ENCODE results near the gene P4HA2. TPM values are rescaled to one million over a fixed set of nuclear protein-coding genes. Genes with fewer than 3 reads are reported as not detected.

The P4HA2 gene
- total and polyA plus RNA-seq, 9 of the 15 experiments (the other 6 are each of a cell fraction or from before 2014, with no cell fraction given) = 9.6 to 50.0 (median 12.7) TPM

DNA sequence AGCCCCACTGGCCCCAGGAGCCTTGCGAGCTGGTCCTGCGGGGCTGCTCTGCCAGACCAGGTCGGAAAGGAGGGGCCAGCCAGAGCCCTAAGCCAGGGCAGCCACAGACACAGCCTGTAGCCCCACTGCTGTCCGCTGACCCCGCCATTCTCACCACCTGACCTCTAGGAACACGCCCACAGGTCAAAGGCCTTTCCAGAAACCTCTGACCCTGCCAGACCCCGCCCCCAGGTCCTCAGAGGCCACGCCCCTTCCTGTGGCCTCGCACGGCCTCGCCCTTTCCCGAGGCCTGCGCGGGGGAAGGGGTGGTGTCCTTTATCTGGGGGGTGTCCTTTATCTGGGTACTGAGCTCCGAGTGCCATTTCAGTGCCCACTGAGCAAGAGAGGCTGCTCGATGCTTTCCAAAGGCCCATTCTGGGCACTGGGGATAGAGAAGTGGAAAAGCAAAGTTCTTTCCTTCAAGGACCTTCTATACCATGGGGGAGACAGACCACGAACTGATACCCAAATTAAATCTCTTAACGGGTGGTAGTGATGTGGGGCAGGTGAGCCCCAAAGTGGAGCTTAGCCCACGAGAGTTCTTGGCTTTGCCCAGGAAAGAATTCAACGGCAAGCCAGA is 46.5 kb downstream of the P4HA2 start (continued):
- TF ChIP-seq KLF13 (tag; IDR thresholded peaks at IDR 0.05; ENCODE audit: borderline replicate concordance, low read depth) = peak; percentile 75; the same call in 1 of the 2 replicates
- TF ChIP-seq, protein P1, sequence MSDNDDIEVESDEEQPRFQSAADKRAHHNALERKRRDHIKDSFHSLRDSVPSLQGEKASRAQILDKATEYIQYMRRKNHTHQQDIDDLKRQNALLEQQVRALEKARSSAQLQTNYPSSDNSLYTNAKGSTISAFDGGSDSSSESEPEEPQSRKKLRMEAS (CRISPR knock-in tag; IDR thresholded peaks at IDR 0.05) = peak; percentile 26; the same call in 1 of the 2 replicates
- TF ChIP-seq CREBBP (IDR thresholded peaks at IDR 0.05; ENCODE audit: low read depth, low read length) = no peak
- no peak for TF ChIP-seq POLR2AphosphoS2 (IDR thresholded peaks at IDR 0.05; ENCODE audit: low read length)
- TF ChIP-seq SETDB1 (IDR thresholded peaks at IDR 0.05; ENCODE audit: low read length) = no peak
- peak in 1 of 2 experiments; percentile 69; a peak in 2 of 4 replicates for TF ChIP-seq ARNT (IDR thresholded peaks at IDR 0.05)
- TF ChIP-seq TBP (optimal IDR thresholded peaks at IDR 0.05; ENCODE audit: low read depth, low read length) = peak; percentile 32
- peak; percentile 69; the same call in 1 of the 2 replicates for TF ChIP-seq PTRF (tag; IDR thresholded peaks at IDR 0.05)
- 0 out of 2 replicates have a peak, but pooled peaks have one; percentile 39 for TF ChIP-seq NR2F6 (CRISPR knock-in tag; IDR thresholded peaks at IDR 0.05)
- no peak for TF ChIP-seq CHCHD3 (CRISPR knock-in tag; IDR thresholded peaks at IDR 0.05)
- no peak for TF ChIP-seq NONO (IDR thresholded peaks at IDR 0.05; ENCODE audit: low read depth in 2 of 2, low read length in 1 of 2)
- TF ChIP-seq, protein P2, sequence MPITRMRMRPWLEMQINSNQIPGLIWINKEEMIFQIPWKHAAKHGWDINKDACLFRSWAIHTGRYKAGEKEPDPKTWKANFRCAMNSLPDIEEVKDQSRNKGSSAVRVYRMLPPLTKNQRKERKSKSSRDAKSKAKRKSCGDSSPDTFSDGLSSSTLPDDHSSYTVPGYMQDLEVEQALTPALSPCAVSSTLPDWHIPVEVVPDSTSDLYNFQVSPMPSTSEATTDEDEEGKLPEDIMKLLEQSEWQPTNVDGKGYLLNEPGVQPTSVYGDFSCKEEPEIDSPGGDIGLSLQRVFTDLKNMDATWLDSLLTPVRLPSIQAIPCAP (CRISPR knock-in tag; IDR thresholded peaks at IDR 0.05; ENCODE audit: borderline replicate concordance) = no peak
- no peak for TF ChIP-seq RBM15 (IDR thresholded peaks at IDR 0.05; ENCODE audit: insufficient read depth, low read length)
- no peak for TF ChIP-seq TAL1 (IDR thresholded peaks at IDR 0.05)
- peak; percentile 67; the same call in 1 of the 2 replicates for TF ChIP-seq SREBF1 (IDR thresholded peaks at IDR 0.05; ENCODE audit: borderline replicate concordance, low read depth, low read length)
- peak; percentile 70 for TF ChIP-seq CXXC5 (CRISPR knock-in tag; IDR thresholded peaks at IDR 0.05)
- TF ChIP-seq DMBX1 (CRISPR knock-in tag; IDR thresholded peaks at IDR 0.05; ENCODE audit: borderline replicate concordance) = no peak
- peak; percentile 42; the same call in 1 of the 2 replicates for TF ChIP-seq POLR2H (tag; IDR thresholded peaks at IDR 0.05; ENCODE audit: low read depth)
- TF ChIP-seq TAF7 (tag; IDR thresholded peaks at IDR 0.05) = no peak
- TF ChIP-seq KAT2B (IDR thresholded peaks at IDR 0.05; ENCODE audit: low read depth, low read length) = no peak
- TF ChIP-seq, protein P3, sequence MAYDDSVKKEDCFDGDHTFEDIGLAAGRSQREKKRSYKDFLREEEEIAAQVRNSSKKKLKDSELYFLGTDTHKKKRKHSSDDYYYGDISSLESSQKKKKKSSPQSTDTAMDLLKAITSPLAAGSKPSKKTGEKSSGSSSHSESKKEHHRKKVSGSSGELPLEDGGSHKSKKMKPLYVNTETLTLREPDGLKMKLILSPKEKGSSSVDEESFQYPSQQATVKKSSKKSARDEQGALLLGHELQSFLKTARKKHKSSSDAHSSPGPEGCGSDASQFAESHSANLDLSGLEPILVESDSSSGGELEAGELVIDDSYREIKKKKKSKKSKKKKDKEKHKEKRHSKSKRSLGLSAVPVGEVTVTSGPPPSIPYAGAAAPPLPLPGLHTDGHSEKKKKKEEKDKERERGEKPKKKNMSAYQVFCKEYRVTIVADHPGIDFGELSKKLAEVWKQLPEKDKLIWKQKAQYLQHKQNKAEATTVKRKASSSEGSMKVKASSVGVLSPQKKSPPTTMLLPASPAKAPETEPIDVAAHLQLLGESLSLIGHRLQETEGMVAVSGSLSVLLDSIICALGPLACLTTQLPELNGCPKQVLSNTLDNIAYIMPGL (CRISPR knock-in tag; IDR thresholded peaks at IDR 0.05) = no peak
- TF ChIP-seq, protein P4, sequence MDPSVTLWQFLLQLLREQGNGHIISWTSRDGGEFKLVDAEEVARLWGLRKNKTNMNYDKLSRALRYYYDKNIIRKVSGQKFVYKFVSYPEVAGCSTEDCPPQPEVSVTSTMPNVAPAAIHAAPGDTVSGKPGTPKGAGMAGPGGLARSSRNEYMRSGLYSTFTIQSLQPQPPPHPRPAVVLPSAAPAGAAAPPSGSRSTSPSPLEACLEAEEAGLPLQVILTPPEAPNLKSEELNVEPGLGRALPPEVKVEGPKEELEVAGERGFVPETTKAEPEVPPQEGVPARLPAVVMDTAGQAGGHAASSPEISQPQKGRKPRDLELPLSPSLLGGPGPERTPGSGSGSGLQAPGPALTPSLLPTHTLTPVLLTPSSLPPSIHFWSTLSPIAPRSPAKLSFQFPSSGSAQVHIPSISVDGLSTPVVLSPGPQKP (CRISPR knock-in tag; IDR thresholded peaks at IDR 0.05) = no peak
- no peak for TF ChIP-seq PCBP1 (IDR thresholded peaks at IDR 0.05; ENCODE audit: low read depth, low read length, poor library complexity, severe bottlenecking)
- 0 out of 2 replicates have a peak, but pooled peaks have one; percentile 27 for TF ChIP-seq MECOM (CRISPR knock-in tag; IDR thresholded peaks at IDR 0.05)
- TF ChIP-seq ERF (CRISPR knock-in tag; IDR thresholded peaks at IDR 0.05) = 0 out of 2 replicates have a peak, but pooled peaks have one; percentile 26
- TF ChIP-seq POLR2AphosphoS5 (IDR thresholded peaks at IDR 0.05; ENCODE audit: control insufficient read depth, insufficient read depth, low read depth, low read length) = peak; percentile 43; the same call in 1 of the 2 replicates

Data from K562 (cell line).